ENCODE measurements around the gene COG1. TPM values are rescaled to one million over a fixed set of nuclear protein-coding genes. Genes with fewer than 3 reads are reported as not detected.

The COG1 gene
- total and polyA plus RNA-seq, 2 of the 8 experiments (the other 6 are each of a cell fraction or from before 2014, with no cell fraction given), result 11.0 to 19.5 TPM

DNA sequence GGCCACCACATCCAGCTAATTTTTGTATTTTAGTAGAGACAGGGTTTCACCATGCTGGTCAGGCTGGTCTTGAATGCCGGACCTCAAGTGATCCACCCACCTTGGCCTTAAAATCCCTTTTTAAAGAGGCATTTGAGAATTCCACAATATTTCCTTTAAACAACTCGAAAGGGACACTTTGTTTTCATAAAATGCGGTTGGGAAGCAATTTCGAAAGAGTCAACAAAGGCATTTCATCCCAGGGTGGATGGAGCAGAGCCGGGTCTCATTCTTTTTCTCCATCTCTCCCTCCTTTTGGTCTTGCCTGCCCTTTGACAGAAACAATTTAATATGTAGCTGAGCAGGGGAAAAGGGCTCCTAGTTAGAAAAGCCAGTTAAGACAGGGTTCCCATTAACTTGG, 13.5 kb upstream of the COG1 start:
- Histone ChIP-seq H2BK12ac (ENCODE audit: low read depth, low read length) (no peak overlapping the region), H2AK5ac (ENCODE audit: low read depth, low read length) (no peak overlapping the region), H2BK5ac (ENCODE audit: low read depth, low read length) (no peak overlapping the region), H4K8ac (ENCODE audit: extremely low read depth, insufficient read depth, low read length) (no peak overlapping the region), H3K4me1 (replicated peaks in 1 of 4; ENCODE audit: control insufficient read depth in 3 of 4, insufficient read depth in 4 of 4, low read length in 3 of 4) (no peaks in the 10 kb centered on the region), H3K27me3 (replicated peaks in 1 of 4; ENCODE audit: control insufficient read depth in 3 of 4, extremely low read depth in 1 of 4, insufficient read depth in 3 of 4, low read length in 3 of 4) (no peaks in the 10 kb centered on the region), H2BK120ac (replicated peaks; ENCODE audit: low read depth, low read length) (no peak overlapping the region), H3K14ac (ENCODE audit: insufficient read length) (no peak overlapping the region), H3K36me3 (ENCODE audit: control insufficient read depth in 2 of 4, insufficient read depth in 4 of 4, low read length in 3 of 4) (peaks cover 0 to 3% (median 0%) of the 10 kb centered on the region in 4 experiments; a peak in 1 of 8 replicates), H3K4me3 (ENCODE audit: extremely low read depth in 1 of 4, insufficient read depth in 2 of 4, low read depth in 3 of 4, low read length in 4 of 4) (no peak overlapping the region), H3K23me2 (ENCODE audit: low read depth, low read length) (no peaks in the 10 kb centered on the region; the same call in 1 of the 2 replicates), H2BK15ac (ENCODE audit: low read length) (no peak overlapping the region), H3K9ac (replicated peaks in 1 of 4; ENCODE audit: extremely low read depth in 1 of 4, low read depth in 3 of 4, low read length in 3 of 4) (no peak overlapping the region), H3K23ac (ENCODE audit: insufficient read length) (no peak overlapping the region), H4K20me1 (replicated peaks in 1 of 2; ENCODE audit: control insufficient read depth in 1 of 2, insufficient read depth in 2 of 2, low read length in 2 of 2) (no peaks in the 10 kb centered on the region), H3K4me2 (ENCODE audit: insufficient read depth in 1 of 2, low read depth in 2 of 2, low read length in 2 of 2) (no peak overlapping the region), H2BK20ac (ENCODE audit: low read length) (no peak overlapping the region), H3K18ac (ENCODE audit: extremely low read depth, low read length) (no peak overlapping the region), H4K5ac (ENCODE audit: insufficient read length, low read depth, low read length) (no peak overlapping the region), H3K9me3 (ENCODE audit: insufficient read depth in 2 of 2, low read depth in 1 of 2, low read length in 1 of 2) (no peaks in the 10 kb centered on the region; a peak in 1 of 4 replicates), H3K56ac (replicated peaks; ENCODE audit: insufficient read length, low read depth, low read length) (no peak overlapping the region), H3K4ac (replicated peaks; ENCODE audit: insufficient read length, low read depth, low read length) (no peak overlapping the region), H3K27ac (ENCODE audit: low read depth, low read length) (no peak overlapping the region), H3K79me1 (ENCODE audit: low read depth, low read length) (no peaks in the 10 kb centered on the region), H4K91ac (replicated peaks; ENCODE audit: insufficient read length, low read length) (no peak overlapping the region), H2AFZ (ENCODE audit: low read length) (no peak overlapping the region), H3K79me2 (ENCODE audit: control insufficient read depth in 1 of 2, insufficient read depth in 2 of 2, low read length in 2 of 2) (peaks cover 0 to 2% of the 10 kb centered on the region in 2 experiments; a peak in 1 of 4 replicates)
- DNase-seq (ENCODE audit: low read depth in 1 of 2, low spot score in 2 of 2) (no peak), FAIRE-seq (no peak)
- ChIA-PET POLR2A (ENCODE audit: partially characterized antibody) (no interaction called here), CTCF (ENCODE audit: partially characterized antibody) (interaction anchor here (0.8 to 10.4 kb wide), 4 partner anchors 10 to 453 kb away, joined by 3 to 87 read pairs (median 20); no protein-coding TSS in a partner anchor)
- WGBS, 2 experiments (ENCODE audit: extremely low coverage in 1 of 2, insufficient coverage in 1 of 2, insufficient read length in 1 of 2, insufficient replicate concordance in 2 of 2, low coverage in 1 of 2, low lambda C conversion rate in 2 of 2, missing lambda C conversion rate in 1 of 2), result 94% methylated on average over 5 of the region's 5 CpGs; no CpG with 5 or more reads in 1 of the 2 experiments
- TF ChIP-seq RFX5 (IDR thresholded peaks at IDR 0.05; ENCODE audit: borderline replicate concordance, low read depth, low read length) (no peak), RAD21 (IDR thresholded peaks at IDR 0.05 in 1 of 2, conservative IDR thresholded peaks at IDR 0.05 in 1 of 2; ENCODE audit: low read depth in 2 of 2, low read length in 2 of 2) (no peak), KDM4A (IDR thresholded peaks at IDR 0.05; ENCODE audit: low read depth, low read length, severe bottlenecking) (no peak), BACH1 (IDR thresholded peaks at IDR 0.05; ENCODE audit: low read length) (no peak), ASH2L (IDR thresholded peaks at IDR 0.05; ENCODE audit: low read length) (no peak), KDM1A (IDR thresholded peaks at IDR 0.05; ENCODE audit: borderline replicate concordance, low read length) (no peak), TCF12 (IDR thresholded peaks at IDR 0.05; ENCODE audit: low read depth, low read length) (no peak), TEAD4 (IDR thresholded peaks at IDR 0.05; ENCODE audit: low read depth, low read length) (no peak), GTF2F1 (IDR thresholded peaks at IDR 0.05; ENCODE audit: borderline replicate concordance, low read depth, low read length) (no peak), CREB1 (IDR thresholded peaks at IDR 0.05) (no peak), HDAC6 (IDR thresholded peaks at IDR 0.05; ENCODE audit: low read depth, low read length) (no peak), CBX8 (IDR thresholded peaks at IDR 0.05; ENCODE audit: borderline replicate concordance, low read depth, low read length) (no peak), JUN (IDR thresholded peaks at IDR 0.05; ENCODE audit: low read depth, low read length) (no peak)
- TF ChIP-seq, protein P1, sequence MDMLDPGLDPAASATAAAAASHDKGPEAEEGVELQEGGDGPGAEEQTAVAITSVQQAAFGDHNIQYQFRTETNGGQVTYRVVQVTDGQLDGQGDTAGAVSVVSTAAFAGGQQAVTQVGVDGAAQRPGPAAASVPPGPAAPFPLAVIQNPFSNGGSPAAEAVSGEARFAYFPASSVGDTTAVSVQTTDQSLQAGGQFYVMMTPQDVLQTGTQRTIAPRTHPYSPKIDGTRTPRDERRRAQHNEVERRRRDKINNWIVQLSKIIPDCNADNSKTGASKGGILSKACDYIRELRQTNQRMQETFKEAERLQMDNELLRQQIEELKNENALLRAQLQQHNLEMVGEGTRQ (IDR thresholded peaks at IDR 0.05; ENCODE audit: low read length), result no peak
